CD14-positive monocyte (primary cell): ENCODE measurements around the gene PLOD2. TPM values are rescaled to one million over a fixed set of nuclear protein-coding genes. Genes with fewer than 3 reads are reported as not detected.

ENCODE experiments used
- DNase-seq, 3 donors: peaks; one replicate each; pipeline ENCODE4 v3.0.0-alpha.2; 2011 to 2022
- H2AFZ ChIP-seq: 2 replicates; pipeline ENCODE4 v1.6.0; 2012; ENCODE audit warnings: mild to moderate bottlenecking, low read depth, low read length, inconsistent platforms; ENCODE audit not compliant: insufficient read depth, poor library complexity, severe bottlenecking
- H3K27ac ChIP-seq, 2 donors: 1 replicate in 1 of 2; 2 replicates in 1 of 2; pipeline ENCODE4 v1.5.1; 2012 to 2013; ENCODE audit warnings: low read length in 2 of 2, control low read depth in 1 of 2, inconsistent platforms in 1 of 2, low read depth in 1 of 2, mild to moderate bottlenecking in 1 of 2
- H3K27me3 ChIP-seq, 2 donors: one replicate each; pipeline versions ENCODE4 v1.6.0 to v1.6.1; 2011 to 2013; ENCODE audit warnings: low read length in 2 of 2; ENCODE audit not compliant: control insufficient read depth in 2 of 2, insufficient read depth in 2 of 2
- H3K36me3 ChIP-seq, 2 donors: replicated peaks in 1 of 2; 1 replicate in 1 of 2; 2 replicates in 1 of 2; pipeline versions ENCODE4 v1.5.1 to v1.6.1; 2012 to 2013; ENCODE audit warnings: low read length in 2 of 2, control low read depth in 1 of 2, inconsistent platforms in 1 of 2, mild to moderate bottlenecking in 1 of 2; ENCODE audit not compliant: insufficient read depth in 2 of 2, control insufficient read depth in 1 of 2
- H3K4me1 ChIP-seq, 2 donors: 1 replicate in 1 of 2; 2 replicates in 1 of 2; pipeline versions ENCODE4 v1.5.1 to v1.6.1; 2012 to 2013; ENCODE audit warnings: low read length in 2 of 2, control low read depth in 1 of 2, inconsistent platforms in 1 of 2, mild to moderate bottlenecking in 1 of 2, moderate library complexity in 1 of 2; ENCODE audit not compliant: insufficient read depth in 2 of 2, control insufficient read depth in 1 of 2
- H3K4me2 ChIP-seq: replicated peaks from 2 replicates; pipeline ENCODE3; 2012; ENCODE audit warnings: low read length, moderate library complexity, mild to moderate bottlenecking; ENCODE audit not compliant: poor library complexity, severe bottlenecking; ENCODE audit errors: extremely low read depth
- H3K4me3 ChIP-seq, 3 experiments: fragments of 200-600 bp in 1 of 3; sonication (generic) in 1 of 3; replicated peaks in 1 of 3; 1 replicate in 2 of 3; 2 replicates in 1 of 3; pipeline ENCODE4 v1.5.1; 2011 to 2013; ENCODE audit warnings: low read length in 3 of 3, mild to moderate bottlenecking in 3 of 3, control low read depth in 2 of 3, low read depth in 2 of 3, inconsistent platforms in 1 of 3, moderate library complexity in 1 of 3
- H3K79me2 ChIP-seq: 2 replicates; pipeline ENCODE4 v1.6.0; 2012; ENCODE audit warnings: mild to moderate bottlenecking, control low read depth, inconsistent platforms, low read length, moderate library complexity; ENCODE audit not compliant: insufficient read depth
- H3K9ac ChIP-seq: 2 replicates; pipeline ENCODE4 v1.6.0; 2017; ENCODE audit warnings: low read length, mild to moderate bottlenecking; ENCODE audit not compliant: insufficient read depth, poor library complexity, severe bottlenecking
- H3K9me3 ChIP-seq, 2 donors: replicated peaks in 1 of 2; 1 replicate in 1 of 2; 2 replicates in 1 of 2; pipeline versions ENCODE4 v1.5.1 to v1.6.1; 2012 to 2013; ENCODE audit warnings: low read length in 2 of 2, control low read depth in 1 of 2; ENCODE audit not compliant: control insufficient read depth in 1 of 2, insufficient read depth in 1 of 2
- H4K20me1 ChIP-seq: 2 replicates; pipeline ENCODE4 v1.6.0; 2012; ENCODE audit warnings: mild to moderate bottlenecking, low read length, control low read depth, moderate library complexity; ENCODE audit not compliant: insufficient read depth
- H3K27ac Mint-ChIP-seq, 7 donors: one replicate each; pipeline ENCODE4 v1.8.0; 2020; ENCODE audit warnings: mild to moderate bottlenecking in 7 of 7, mixed read lengths in 7 of 7, moderate library complexity in 6 of 7, inconsistent platforms in 2 of 7
- H3K27me3 Mint-ChIP-seq, 3 donors: one replicate each; pipeline ENCODE4 v1.8.0; 2021 to 2022; ENCODE audit warnings: low read depth in 3 of 3, mild to moderate bottlenecking in 3 of 3, mixed read lengths in 3 of 3, moderate library complexity in 3 of 3, inconsistent platforms in 1 of 3
- H3K36me3 Mint-ChIP-seq, 2 donors: one replicate each; pipeline ENCODE4 v1.8.0; 2020; ENCODE audit warnings: mixed read lengths in 2 of 2, inconsistent platforms in 1 of 2, mild to moderate bottlenecking in 1 of 2
- H3K4me1 Mint-ChIP-seq: one replicate; pipeline ENCODE4 v1.8.0; 2020; ENCODE audit warnings: mild to moderate bottlenecking, mixed read lengths
- H3K4me3 Mint-ChIP-seq, 2 donors: one replicate each; pipeline ENCODE4 v1.8.0; 2020; ENCODE audit warnings: mild to moderate bottlenecking in 2 of 2, mixed read lengths in 2 of 2, moderate library complexity in 1 of 2
- H3K9me3 Mint-ChIP-seq, 7 donors: one replicate each; pipeline ENCODE4 v1.8.0; 2020 to 2022; ENCODE audit warnings: mixed read lengths in 7 of 7, mild to moderate bottlenecking in 6 of 7, moderate library complexity in 6 of 7, inconsistent platforms in 2 of 7
- CTCF ChIP-seq: fragments of 200-600 bp; IDR thresholded peaks from one replicate; pipeline ENCODE4 v1.8.0; 2022; ENCODE audit warnings: antibody characterized with exemption, mild to moderate bottlenecking
- WGBS: methylation state at CpG from one replicate; pipeline ENCODE4 v1.1.5; 2013; ENCODE audit warnings: missing lambda C conversion rate; ENCODE audit not compliant: insufficient coverage; 5-methylcytosine and 5-hydroxymethylcytosine counted together
- intact Hi-C, 2 donors: fragments of 100-400 bp; cut with micrococcal nuclease; formaldehyde crosslinking; loops; one replicate each; pipeline versions ENCODE4 v1.15.0 to v1.15.1; 2023
- polyA plus RNA-seq, 3 donors: library from polyadenylated mRNA; depleted of rRNA in 1 of 3; unstranded in 2 of 3; stranded (reverse) in 1 of 3; fragments of 300-500 nt in 2 of 3; fragments of >200 nt in 1 of 3; fragmentation: Illumina TruSeq in 2 of 3; gene quantifications; 1 replicate in 2 of 3; 2 replicates in 1 of 3; pipeline ENCODE4 v1.2.3, GENCODE V29; 2012 to 2021

Gene PLOD2
- polyA plus RNA-seq, 3 donors, result not detected

- H3K4me1 ChIP-seq, result peaks cover 15 to 18% of the 10 kb centered on the region in 2 donors
- H3K79me2 ChIP-seq, result no peaks in the 10 kb centered on the region
- Mint-ChIP-seq H3K9me3 (peaks cover 0 to 13% (median 3%) of the 10 kb centered on the region in 7 donors), H3K4me3 (peak overlapping the region in 1 of 2 donors; percentile 31), H3K36me3 (peaks cover 0 to 4% of the 10 kb centered on the region in 2 donors), H3K4me1 (peaks cover 20% of the 10 kb centered on the region), H3K27ac (no peak overlapping the region), H3K27me3 (peaks cover 47 to 55% (median 52%) of the 10 kb centered on the region in 3 donors)
- H3K4me2 ChIP-seq, result no peak overlapping the region
- H3K36me3 ChIP-seq, result no peaks in the 10 kb centered on the region
- peaks cover 38 to 51% of the 10 kb centered on the region in 2 donors for H3K27me3 ChIP-seq
- whole genome bisulfite sequencing, result 100% methylated on average over 1 of the region's 2 CpGs
- no peaks in the 10 kb centered on the region for H4K20me1 ChIP-seq
- no peak overlapping the region for H2AFZ ChIP-seq
- TF ChIP-seq CTCF, result no peak
- no peaks in the 10 kb centered on the region for H3K9me3 ChIP-seq
- intact Hi-C loops, result no loop called here
- H3K27ac ChIP-seq, result no peak overlapping the region
- H3K9ac ChIP-seq, result no peak overlapping the region
- no peak overlapping the region for H3K4me3 ChIP-seq
- no peak for DNase-seq
Observed at GRCh38 chr3:146163584-146163983, 2.6 kb upstream of the PLOD2 start.

GRCh38 chr3:146162561-146162960, 1.6 kb upstream of the PLOD2 start:
- Histone ChIP-seq H3K9me3 (no peaks in the 10 kb centered on the region), H3K9ac (no peak overlapping the region), H2AFZ (no peak overlapping the region), H4K20me1 (no peaks in the 10 kb centered on the region), H3K4me2 (no peak overlapping the region), H3K27ac (no peak overlapping the region), H3K4me3 (no peak overlapping the region), H3K27me3 (peaks cover 42 to 57% of the 10 kb centered on the region in 2 donors), H3K79me2 (no peaks in the 10 kb centered on the region), H3K4me1 (peaks cover 15 to 18% of the 10 kb centered on the region in 2 donors), H3K36me3 (no peaks in the 10 kb centered on the region)
- no peak for DNase-seq
- no peak overlapping the region for H3K27ac Mint-ChIP-seq
- no CpG with 5 or more reads among the region's 2 CpGs for WGBS
- peaks cover 47 to 59% (median 56%) of the 10 kb centered on the region in 3 donors for H3K27me3 Mint-ChIP-seq
- H3K4me1 Mint-ChIP-seq, result peaks cover 20% of the 10 kb centered on the region
- H3K4me3 Mint-ChIP-seq, result peak overlapping the region in 1 of 2 donors; percentile 92
- intact Hi-C loops, result no loop called here
- peaks cover 0 to 4% of the 10 kb centered on the region in 2 donors for H3K36me3 Mint-ChIP-seq
- H3K9me3 Mint-ChIP-seq, result peaks cover 0 to 13% (median 3%) of the 10 kb centered on the region in 7 donors
- TF ChIP-seq CTCF, result no peak
